LNCAP (cell line): ENCODE data around the gene AMPD2.

Source experiments
- TF ChIP-seq, protein P1 (sequence below): fragments of 450-650 bp; IDR thresholded peaks from 2 replicates; pipeline ENCODE4 v1.5.1; 2017; ENCODE audit warnings: mild to moderate bottlenecking

AMPD2 gene

DNA sequence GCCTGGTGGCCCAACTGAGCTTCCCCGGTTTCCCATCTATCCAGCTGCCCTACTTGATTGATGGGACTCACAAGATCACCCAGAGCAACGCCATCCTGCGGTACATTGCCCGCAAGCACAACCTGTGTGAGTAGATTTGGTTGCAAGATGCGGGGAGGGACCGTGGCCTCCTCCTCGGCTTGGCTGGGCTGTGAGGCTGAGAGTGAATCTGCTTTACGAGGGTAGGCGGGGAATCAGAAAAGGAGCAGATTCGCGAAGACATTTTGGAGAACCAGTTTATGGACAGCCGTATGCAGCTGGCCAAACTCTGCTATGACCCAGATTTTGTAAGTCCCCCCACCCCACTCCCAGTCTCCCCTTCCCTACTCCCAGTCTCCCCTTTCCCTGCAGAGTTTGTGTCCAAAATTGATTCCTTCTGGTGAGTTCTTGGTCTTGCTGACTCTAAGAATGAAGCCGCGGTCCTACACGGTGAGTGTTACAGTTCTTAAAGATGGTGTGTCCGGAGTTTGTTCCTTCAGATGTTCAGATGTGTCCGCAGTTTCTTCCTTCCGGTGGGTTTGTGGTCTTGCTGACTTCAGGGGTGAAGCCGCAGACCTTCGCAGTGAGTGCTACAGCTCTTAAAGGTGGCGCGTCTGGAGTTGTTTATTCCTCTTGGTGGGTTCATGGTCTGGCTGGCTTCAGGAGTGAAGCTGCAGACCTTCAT, 49.8 kb downstream of the AMPD2 start:
- TF ChIP-seq, protein P1, sequence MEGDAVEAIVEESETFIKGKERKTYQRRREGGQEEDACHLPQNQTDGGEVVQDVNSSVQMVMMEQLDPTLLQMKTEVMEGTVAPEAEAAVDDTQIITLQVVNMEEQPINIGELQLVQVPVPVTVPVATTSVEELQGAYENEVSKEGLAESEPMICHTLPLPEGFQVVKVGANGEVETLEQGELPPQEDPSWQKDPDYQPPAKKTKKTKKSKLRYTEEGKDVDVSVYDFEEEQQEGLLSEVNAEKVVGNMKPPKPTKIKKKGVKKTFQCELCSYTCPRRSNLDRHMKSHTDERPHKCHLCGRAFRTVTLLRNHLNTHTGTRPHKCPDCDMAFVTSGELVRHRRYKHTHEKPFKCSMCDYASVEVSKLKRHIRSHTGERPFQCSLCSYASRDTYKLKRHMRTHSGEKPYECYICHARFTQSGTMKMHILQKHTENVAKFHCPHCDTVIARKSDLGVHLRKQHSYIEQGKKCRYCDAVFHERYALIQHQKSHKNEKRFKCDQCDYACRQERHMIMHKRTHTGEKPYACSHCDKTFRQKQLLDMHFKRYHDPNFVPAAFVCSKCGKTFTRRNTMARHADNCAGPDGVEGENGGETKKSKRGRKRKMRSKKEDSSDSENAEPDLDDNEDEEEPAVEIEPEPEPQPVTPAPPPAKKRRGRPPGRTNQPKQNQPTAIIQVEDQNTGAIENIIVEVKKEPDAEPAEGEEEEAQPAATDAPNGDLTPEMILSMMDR, result no peak

DNA sequence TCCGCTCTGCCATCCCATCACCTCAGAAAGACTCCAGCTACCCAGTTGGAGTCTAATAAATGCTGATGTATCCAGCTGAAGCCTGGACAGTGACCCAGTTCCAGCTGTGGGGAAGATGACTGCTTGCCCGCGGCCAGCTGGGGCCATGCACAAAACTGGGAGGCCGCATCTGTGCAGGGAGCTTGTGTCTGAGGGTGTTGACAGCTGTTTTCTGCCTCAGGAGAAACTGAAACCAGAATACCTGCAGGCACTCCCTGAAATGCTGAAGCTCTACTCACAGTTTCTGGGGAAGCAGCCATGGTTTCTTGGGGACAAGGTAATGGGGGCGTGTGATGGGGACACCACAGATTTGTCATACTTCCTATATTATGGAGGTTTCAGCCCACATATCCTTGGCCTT, 51.4 kb downstream of the AMPD2 start:
- TF ChIP-seq, protein P1, result no peak

DNA sequence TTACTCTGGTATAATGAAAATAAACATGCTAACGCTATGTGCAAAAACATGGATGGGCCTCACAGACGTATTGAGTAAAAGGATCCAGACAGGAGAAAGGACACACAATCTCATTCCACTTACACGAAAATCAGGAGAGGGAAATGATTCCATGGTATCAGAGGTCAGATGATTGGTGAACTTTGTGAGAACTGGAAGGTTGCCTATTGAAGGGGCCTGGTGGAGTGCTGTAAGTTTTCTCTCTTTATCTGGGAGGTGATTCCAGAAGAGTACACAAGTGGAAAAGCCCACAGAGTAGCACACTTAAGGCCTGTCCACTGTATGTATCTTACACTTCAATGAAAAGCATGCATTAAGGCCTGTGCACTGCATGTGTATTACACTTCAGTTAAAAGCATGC, 57.8 kb downstream of the AMPD2 start:
- TF ChIP-seq, protein P1, result no peak
